ENCODE measurements around the gene CXorf58.

The CXorf58 gene

GRCh38 chrX:23901060-23901459 is 6.7 kb upstream of the CXorf58 start:
- no peak for DNase-seq

- DNase-seq: no peak
Observed at GRCh38 chrX:23901805-23902204, 6.0 kb upstream of the CXorf58 start.

DNA sequence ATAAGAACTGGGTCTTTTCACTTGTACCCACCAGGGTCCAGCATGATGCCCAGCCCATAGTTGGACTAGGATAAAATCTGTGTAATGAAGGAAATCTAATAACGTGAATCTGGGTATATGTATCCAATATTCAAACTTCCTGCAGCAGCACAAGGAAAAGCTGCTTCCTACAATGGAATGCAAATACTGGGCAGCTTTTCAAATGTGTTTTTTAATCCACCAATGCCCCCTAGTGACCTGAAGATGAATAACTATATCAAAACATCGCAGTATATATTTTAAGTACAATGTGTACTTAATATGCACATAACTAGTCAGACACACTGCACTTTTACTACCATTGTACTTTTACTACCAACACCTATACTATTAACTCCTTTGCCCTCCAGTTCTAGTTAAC is 5.4 kb upstream of the CXorf58 start:
- peak; percentile 40 for DNase-seq

DNA sequence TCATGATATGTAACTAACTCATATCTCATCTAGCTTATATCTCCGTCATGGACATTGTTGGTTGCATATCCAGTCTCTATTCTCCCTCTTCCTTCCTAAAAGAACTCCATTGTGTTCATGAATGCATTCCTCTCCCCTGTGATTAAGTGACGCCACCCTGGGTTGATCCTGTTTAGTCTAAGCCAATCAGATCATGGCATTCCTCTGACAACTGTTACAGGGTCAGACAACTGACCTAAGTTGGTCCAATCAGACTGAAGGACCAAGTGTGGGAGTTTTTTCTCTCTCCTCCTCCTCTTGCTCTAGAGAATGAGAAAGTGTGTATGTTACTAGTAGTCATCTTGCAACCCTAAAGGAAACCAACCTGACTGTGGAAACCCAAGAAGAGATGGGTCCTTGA is 3.7 kb upstream of the CXorf58 start:
- no peak for DNase-seq

DNA sequence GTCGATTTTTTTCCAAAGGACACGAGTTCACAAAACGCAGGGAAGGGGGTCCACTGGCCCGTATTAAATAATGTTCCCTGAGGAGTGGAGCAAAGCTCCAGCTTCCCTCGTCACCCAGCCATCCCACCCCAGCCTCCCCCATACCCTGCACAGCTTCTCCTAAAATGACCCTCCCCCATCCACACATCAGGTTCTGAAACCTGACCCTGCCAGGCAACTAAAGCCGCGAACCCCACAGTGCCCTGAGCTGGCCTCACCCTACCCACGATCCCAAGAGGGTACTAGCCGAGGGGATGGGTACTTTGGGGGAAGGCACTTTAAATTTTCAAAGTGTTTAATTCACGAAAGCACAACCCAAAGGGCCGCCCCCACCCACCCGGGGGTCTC is 702 bp upstream of the CXorf58 start:
- no peak for DNase-seq

- no peak for DNase-seq
Observed at GRCh38 chrX:23908219-23909004, 606 bp downstream of the CXorf58 start.

GRCh38 chrX:23911126-23911835 is 3.5 kb downstream of the CXorf58 start:
- no peak for DNase-seq

DNA sequence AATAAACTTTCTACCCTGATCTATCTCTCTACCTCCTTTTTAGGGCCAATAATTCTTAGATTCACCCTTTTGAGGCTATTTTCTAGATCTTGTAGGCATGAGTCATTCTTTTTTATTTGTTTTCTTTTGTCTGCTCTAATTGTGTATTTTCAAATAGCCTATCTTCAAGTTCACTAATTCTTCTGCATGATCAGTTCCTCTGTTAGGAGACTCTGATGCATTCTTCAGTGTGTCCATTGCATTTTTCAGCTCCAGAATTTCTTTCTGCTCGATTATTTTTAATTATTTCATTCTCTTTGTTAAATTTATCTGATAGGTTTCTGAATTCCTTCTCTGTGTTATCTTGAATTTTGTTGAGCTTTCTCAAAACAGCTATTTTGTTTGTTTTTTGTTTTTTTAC is 11.3 kb downstream of the CXorf58 start:
- DNase-seq: no peak

GRCh38 chrX:23919706-23920320 is 12.0 kb downstream of the CXorf58 start:
- DNase-seq: no peak

GRCh38 chrX:23926015-23926414 is 18.2 kb downstream of the CXorf58 start:
- no peak for DNase-seq

GRCh38 chrX:23930894-23931604 is 23.2 kb downstream of the CXorf58 start:
- no peak for DNase-seq

DNA sequence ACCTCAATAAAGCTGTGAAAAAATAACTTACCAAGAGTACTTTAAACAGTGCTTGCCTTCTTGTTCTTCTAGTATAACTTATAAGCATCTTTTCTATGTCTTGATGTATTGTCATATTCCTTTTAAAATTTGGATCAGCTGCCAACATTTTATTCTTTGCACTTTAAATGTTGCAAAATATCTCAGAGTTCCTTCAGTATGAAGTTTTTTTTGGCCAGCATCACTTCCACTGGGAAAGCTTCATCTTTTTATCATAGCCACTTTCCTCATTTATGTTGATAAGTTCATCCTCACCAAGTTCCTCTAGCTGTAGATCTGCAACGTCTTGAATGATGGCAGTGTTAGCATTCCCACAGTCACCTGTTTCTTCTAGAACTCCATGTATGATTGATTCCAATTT is 24.2 kb downstream of the CXorf58 start:
- no peak for DNase-seq

GRCh38 chrX:23935106-23935505 is 27.3 kb downstream of the CXorf58 start:
- no peak for DNase-seq

DNA sequence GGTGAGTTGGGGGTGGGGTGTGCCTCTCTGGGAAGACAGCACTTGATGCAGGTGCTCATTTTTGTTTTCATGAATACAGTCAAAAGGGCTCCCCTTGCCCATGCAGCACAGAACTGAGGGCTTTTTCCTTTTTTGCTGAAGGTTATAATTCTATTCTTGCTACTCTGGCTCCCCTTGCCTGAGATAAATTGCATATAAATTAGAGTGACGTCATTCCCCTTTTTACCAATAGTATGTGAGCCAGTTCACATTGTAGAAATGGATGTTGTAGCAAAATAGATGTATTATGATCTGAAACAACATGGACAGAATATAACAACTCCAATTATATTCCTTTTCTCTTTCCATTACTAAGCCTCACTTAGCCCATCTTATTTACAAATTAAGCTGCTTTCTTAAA is 28.4 kb downstream of the CXorf58 start:
- DNase-seq: no peak

DNA sequence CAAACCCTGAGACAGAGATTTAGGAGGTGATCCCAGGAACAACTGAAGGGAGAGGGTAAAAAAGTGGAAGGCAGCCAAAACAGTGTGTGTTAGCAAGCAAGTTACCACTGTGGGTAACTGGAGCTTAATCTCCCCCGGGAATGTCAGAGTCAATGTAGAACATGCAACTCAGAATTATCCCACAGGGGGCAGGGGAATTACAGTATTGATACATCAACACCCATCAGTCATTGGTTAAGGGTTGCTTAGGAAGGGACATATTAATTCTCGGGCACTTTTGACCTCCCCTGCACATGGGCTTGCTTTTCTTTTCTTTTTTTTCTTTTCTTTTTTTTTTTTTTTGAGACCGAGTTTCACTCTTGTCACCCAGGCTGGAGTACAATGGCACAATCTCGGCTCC is 29.3 kb downstream of the CXorf58 start:
- DNase-seq: no peak

DNA sequence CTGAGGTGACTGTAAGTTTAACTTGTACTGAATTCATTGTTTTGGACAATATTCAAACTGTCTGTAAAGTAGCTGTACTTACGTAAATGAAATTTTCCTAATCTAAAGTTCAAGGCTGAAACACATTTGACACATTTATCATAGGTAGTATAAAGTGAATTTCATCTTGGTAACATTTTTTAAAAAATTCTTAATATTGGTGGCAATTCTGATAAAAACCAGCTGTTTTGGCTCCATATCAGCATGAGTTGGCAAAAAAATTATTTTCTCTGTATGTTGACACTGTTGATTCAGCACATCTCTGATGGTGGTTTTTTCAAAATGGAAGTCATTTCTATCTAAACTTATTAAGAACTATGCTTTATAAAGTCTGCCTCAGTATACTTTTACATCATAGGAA is 30.9 kb downstream of the CXorf58 start:
- DNase-seq: no peak

DNA sequence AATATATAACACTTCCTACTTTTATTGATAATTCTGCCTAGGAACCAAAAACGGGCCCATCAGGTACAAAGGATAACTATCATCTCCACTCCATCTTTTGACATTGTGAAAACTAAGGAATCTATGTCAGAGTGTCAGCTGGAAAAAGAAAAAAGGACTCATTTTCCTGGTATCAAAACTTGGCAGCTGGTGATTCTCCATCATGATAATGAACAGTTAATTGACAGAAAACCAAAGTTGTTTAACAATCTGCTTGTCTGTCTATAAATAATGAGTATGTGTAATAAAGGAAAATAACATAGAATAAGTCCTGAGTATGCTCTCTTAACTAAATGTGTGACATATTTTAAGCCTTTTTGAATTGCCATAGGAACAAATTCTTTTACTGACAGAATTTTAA is 31.4 kb downstream of the CXorf58 start:
- DNase-seq: no peak

DNA sequence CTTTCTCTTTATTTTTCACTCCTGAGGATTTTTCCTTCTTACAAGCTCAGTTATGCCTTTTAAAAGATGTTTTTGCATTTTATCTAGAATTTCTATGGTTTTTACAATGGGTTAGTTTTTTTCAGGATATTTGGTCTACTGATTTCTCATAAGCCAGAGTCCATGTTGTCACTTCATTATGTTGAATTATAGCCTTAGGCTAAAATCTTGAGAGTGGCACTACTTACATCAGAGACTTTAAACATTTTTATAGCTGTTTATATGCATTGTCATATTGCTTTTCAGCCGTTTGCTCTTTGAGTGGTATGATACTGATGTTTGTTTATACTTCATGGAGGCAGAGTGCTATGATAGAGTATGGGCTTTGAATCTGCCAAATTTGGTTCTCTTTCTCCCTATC is 36.4 kb downstream of the CXorf58 start:
- no peak for DNase-seq

DNA sequence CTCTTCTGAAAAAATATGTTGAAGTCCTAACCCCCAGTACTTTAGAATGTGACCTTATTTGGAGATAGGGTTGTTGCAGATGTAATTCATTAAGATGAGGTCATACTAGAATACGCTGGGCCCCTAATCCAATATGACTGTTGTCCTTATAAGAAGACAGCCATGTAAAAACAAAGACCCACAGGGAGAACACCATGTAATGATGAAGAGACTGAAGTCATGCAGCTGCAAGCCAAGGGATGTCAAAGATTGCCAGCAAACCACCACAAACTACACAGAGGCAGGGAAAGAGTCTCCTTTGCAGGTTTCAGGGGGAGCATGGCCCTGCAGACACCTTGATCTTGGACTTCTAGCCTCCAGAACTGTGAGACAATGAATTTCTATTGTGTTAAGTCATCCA is 37.4 kb downstream of the CXorf58 start:
- no peak for DNase-seq

- DNase-seq: no peak
Observed at GRCh38 chrX:23952391-23952790, 44.6 kb downstream of the CXorf58 start.

DNA sequence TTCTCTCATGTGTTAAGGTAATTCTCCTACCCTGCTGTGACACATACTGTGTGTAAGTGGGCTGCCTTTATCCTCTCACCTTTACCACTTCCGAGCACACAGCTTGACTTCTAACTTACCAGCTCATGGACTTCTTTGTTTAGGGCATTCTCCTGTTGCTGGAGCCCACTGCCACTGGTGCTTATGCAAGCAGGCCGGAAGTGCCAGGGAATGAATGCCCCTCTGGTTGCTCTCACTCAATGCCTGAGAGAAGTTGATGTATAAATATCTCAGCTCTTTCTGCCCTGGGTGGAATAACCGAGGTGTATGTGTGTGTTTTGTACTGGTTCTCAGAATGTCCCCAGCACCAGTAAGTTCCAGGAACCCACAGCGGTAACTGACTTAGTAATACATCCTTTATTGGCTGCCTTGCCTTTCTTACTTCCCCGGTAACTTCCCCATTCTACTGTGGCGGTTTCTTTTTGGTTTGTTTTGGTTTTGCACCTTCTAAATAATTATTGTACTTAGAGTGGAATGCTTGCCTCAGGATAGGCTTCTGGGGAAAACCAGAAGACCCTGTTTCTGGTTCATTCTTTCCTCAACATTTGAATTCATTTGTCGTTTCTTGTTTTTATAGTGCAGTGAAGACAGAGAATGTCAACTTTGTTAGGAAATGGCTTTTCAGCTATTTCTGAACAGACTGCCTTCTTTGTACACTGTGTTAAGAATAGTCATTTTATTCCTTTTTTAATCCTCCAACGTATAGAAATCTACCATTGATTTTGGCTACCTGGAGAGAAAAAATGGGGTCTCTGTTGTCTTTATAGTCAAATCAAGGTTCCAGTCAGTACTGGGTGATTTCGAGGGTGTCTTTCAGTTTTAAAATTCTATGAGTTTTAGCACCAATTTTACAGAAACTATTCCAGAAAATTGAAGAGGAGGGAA is 45.4 kb downstream of the CXorf58 start:
- no peak for DNase-seq

DNA sequence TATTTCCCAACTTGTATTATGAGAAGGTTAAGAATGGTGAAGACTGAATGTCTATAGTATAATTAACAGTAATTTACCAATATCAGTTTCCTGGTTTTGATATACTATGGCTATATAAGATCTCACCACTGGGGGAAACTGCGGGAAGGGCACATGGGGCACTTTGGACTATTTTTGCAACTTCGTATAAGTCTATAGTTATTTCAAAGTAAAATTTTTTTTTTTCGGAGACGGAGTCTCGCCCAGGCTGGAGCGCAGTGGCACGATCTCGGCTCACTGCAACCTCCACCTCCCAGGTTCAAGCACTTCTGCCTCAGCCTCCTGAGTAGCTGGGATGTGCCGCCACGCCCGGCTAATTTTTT is 46.1 kb downstream of the CXorf58 start:
- no peak for DNase-seq

DNA sequence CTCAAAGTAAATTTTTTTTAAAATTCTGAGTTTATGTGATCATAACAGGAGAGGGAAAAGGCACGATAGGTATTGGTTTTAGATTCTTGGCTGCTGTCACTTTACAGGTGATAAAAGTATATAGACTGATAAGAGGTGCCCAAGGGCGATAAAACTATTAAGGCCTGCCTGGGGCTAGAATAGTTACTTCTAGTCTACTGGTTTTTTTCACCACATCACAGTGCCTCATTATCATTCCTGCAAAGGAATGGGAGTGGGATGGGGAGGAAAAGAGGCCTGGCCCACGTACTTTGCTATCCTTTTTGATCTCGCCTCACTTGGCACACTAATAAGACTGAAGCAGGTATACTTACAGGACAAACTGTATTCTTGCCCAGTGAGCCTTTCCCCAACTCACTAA is 46.6 kb downstream of the CXorf58 start:
- DNase-seq: no peak
